ENCODE measurements around the gene ATP10A. TPM values are rescaled to one million over a fixed set of nuclear protein-coding genes. Genes with fewer than 3 reads are reported as not detected.
A peak's percentile ranks its signal among the peaks of the same experiment; 100 is the strongest.

The ATP10A gene
- total RNA-seq, 4 donors from 2014 or later: 3.8 to 7.1 (median 5.2) TPM

DNA sequence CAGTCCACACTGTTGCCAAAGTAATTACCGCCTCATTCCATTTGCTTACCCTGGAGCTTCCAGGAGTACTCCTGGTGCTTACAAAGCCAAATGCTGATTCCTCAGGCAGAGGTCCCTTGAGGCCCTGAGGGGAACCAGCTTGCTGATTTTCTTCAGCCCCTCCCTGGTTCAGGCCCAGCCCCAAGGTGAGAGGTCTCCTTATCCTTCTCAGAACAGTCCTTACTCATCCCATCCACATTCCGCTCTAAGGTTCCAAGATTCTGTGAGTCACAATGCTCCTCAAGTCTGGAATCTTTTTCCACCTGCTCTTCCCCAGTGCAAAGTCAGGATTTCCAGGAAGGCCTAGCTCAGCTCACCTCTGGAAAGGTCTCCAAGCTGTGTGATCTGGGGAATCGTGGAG lies 1.8 kb upstream of the ATP10A start:
- Histone ChIP-seq H3K9me3 (no peaks in the 10 kb centered on the region), H3K27ac (no peak overlapping the region), H3K4me3 (no peak overlapping the region), H3K27me3 (peaks cover 14% of the 10 kb centered on the region), H3K4me1 (peaks cover 36% of the 10 kb centered on the region), H3K36me3 (no peaks in the 10 kb centered on the region)
- no peak for TF ChIP-seq CTCF (IDR thresholded peaks at IDR 0.05)
- TF ChIP-seq POLR2A (IDR thresholded peaks at IDR 0.05): no peak
- TF ChIP-seq POLR2AphosphoS5 (IDR thresholded peaks at IDR 0.05): no peak
- no peak for TF ChIP-seq EP300 (IDR thresholded peaks at IDR 0.05)
- 93% methylated on average over 3 of the region's 3 CpGs for WGBS
- no peak for DNase-seq (ENCODE audit: low spot score in 2 of 2)

DNA sequence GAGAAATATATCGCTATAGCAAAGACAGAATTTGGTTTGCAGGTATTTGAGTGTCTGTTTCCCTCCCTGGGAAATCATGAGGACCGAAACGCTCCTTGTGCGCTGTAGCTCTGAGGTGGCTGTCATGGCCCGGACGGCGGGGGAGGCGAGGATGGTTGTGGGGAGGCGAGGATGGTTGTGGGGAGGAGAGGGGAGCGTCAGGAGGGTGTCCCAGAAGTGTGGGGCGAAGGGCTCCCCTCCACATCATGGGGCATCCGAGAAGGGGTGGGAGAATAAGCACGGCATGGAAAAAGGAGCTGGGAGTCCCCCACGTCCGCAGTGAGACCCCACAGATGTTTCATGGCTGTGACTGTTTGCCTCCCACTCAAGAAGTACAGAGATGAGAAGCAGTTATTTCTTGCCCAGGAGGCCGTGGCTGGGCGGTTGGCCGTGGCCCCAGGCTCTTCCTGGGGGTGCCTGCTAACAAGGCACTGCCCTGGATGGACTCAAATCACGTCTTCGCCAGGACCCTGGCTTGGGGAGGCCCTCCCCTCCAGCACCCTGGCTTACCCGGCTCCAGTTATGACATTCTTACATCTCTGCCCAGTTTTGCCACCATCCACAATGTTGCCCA lies 947 bp upstream of the ATP10A start:
- TF ChIP-seq POLR2AphosphoS5 (IDR thresholded peaks at IDR 0.05): no peak
- TF ChIP-seq POLR2A (IDR thresholded peaks at IDR 0.05): no peak
- TF ChIP-seq CTCF (IDR thresholded peaks at IDR 0.05): no peak
- TF ChIP-seq EP300 (IDR thresholded peaks at IDR 0.05): no peak
- peaks cover 14% of the 10 kb centered on the region for H3K27me3 ChIP-seq
- WGBS: 84% methylated on average over 21 of the region's 21 CpGs

DNA sequence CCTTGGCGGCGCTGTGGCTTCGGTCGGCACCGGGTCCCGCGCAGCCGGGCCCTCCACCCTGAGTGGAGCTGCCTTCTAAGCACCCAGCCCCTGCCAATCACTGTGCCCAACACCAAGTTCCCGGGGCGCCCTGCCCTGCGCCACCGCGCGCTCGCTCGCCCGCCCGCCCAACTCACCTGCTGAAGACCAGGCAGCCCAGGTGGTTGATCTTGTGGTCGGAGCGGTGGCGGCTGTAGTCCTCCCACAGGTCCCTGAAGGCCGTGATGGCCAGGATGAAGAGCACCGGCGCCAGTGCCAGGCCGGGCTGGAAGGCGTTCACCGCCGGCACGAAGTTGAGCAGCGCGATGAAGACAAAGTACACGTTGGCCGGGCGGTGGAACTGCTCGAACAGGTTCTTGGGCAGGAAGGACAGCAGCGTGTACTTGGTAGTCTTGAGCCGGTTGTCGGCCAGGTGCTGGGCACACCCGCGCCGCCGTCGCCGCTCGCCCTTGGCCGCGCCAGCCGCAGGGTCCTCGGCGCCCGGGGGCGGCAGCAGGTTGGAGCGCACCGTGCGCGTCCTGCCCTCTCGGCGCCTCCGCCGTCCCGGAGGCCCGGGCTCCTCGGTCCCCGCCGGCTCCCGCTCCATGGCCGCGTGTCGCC lies 536 bp downstream of the ATP10A start:
- peak overlapping the region; percentile 74 for H3K27ac ChIP-seq
- WGBS: 0% methylated on average over 15 of the region's 69 CpGs
- peaks cover 45% of the 10 kb centered on the region for H3K4me1 ChIP-seq
- TF ChIP-seq POLR2A (IDR thresholded peaks at IDR 0.05): no peak
- no peak for TF ChIP-seq CTCF (IDR thresholded peaks at IDR 0.05)
- no peak for TF ChIP-seq EP300 (IDR thresholded peaks at IDR 0.05)
- TF ChIP-seq POLR2AphosphoS5 (IDR thresholded peaks at IDR 0.05): no peak
- peak overlapping the region; percentile 79 for H3K4me3 ChIP-seq
- H3K9me3 ChIP-seq: no peaks in the 10 kb centered on the region
- no peaks in the 10 kb centered on the region for H3K36me3 ChIP-seq
- DNase-seq (ENCODE audit: low spot score in 2 of 2): no peak
- peaks cover 14% of the 10 kb centered on the region for H3K27me3 ChIP-seq

More for the DNA sequence above, 947 bp upstream of the ATP10A start:
- Histone ChIP-seq H3K9me3 (no peaks in the 10 kb centered on the region), H3K36me3 (no peaks in the 10 kb centered on the region), H3K27ac (no peak overlapping the region), H3K4me1 (peaks cover 45% of the 10 kb centered on the region), H3K4me3 (peak overlapping the region; percentile 79)
- DNase-seq (ENCODE audit: low spot score in 2 of 2): no peak

DNA sequence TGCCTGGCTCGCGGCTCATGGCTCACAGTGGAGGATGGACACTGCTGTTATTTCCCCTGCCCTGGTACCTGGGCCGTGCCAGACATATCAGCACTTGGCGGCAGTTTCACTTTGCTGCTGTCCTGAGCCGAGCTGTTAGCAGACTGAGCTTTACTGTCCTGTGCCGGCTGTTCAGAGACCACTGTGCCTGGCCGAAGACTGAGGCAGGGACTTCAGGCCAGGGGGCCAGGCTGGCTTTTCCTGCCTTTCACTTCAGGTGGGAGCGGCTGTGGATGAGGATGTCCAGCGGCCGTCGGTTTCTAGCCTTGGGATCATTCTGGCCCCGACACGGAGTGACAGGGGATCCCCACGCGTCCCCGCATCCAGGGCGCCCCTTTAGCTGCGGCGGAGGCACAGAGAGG lies 1.1 kb downstream of the ATP10A start:
- Histone ChIP-seq H3K27ac (peak overlapping the region; percentile 74), H3K27me3 (peaks cover 14% of the 10 kb centered on the region), H3K4me3 (peak overlapping the region; percentile 79), H3K9me3 (no peaks in the 10 kb centered on the region), H3K4me1 (peaks cover 45% of the 10 kb centered on the region), H3K36me3 (no peaks in the 10 kb centered on the region)
- TF ChIP-seq POLR2AphosphoS5 (IDR thresholded peaks at IDR 0.05) (no peak), POLR2A (IDR thresholded peaks at IDR 0.05) (no peak), EP300 (IDR thresholded peaks at IDR 0.05) (no peak), CTCF (IDR thresholded peaks at IDR 0.05) (no peak)
- no peak for DNase-seq (ENCODE audit: low spot score in 2 of 2)
- 0% methylated on average over 1 of the region's 19 CpGs for WGBS
